Smooth muscle cell (in vitro differentiated cells): ENCODE data around the gene MAPK8. TPM values are rescaled to one million over a fixed set of nuclear protein-coding genes. Genes with fewer than 3 reads are reported as not detected.

Experiments used
- DNase-seq: peaks from one replicate; lab custom pipeline; 2025; ENCODE audit not compliant: unreplicated experiment; lab: John Stamatoyannopoulos, UW
- H2AFZ ChIP-seq: fragments of 200-600 bp; sonication (generic); 2 replicates; pipeline ENCODE4 v1.6.0; 2016; ENCODE audit warnings: antibody characterized with exemption, low read depth, mild to moderate bottlenecking
- H3F3A ChIP-seq: fragments of 200-600 bp; sonication (generic); 2 replicates; pipeline ENCODE4 v1.6.0; 2017; ENCODE audit warnings: antibody characterized with exemption, low read depth
- H3K27ac ChIP-seq: fragments of 200-600 bp; sonication (generic); 2 replicates; pipeline ENCODE4 v1.5.1; 2016; ENCODE audit warnings: low read depth, mild to moderate bottlenecking
- H3K27me3 ChIP-seq: fragments of 200-600 bp; sonication (generic); 2 replicates; pipeline ENCODE4 v1.6.1; 2016; ENCODE audit warnings: low read depth, mild to moderate bottlenecking
- H3K36me3 ChIP-seq: fragments of 200-600 bp; sonication (generic); 2 replicates; pipeline ENCODE4 v1.5.1; 2016; ENCODE audit warnings: low read depth
- H3K4me1 ChIP-seq: fragments of 200-600 bp; sonication (generic); 2 replicates; pipeline ENCODE4 v1.5.1; 2016; ENCODE audit warnings: low read depth
- H3K4me2 ChIP-seq: fragments of 200-600 bp; sonication (generic); 2 replicates; pipeline ENCODE4 v1.6.0; 2016; ENCODE audit warnings: mild to moderate bottlenecking
- H3K4me3 ChIP-seq: fragments of 200-600 bp; sonication (generic); 2 replicates; pipeline ENCODE4 v1.5.1; 2016; ENCODE audit warnings: mild to moderate bottlenecking
- H3K79me2 ChIP-seq: fragments of 200-600 bp; sonication (generic); 2 replicates; pipeline ENCODE4 v1.6.0; 2016; ENCODE audit warnings: low read depth, mild to moderate bottlenecking
- H3K9ac ChIP-seq: fragments of 200-600 bp; sonication (generic); 2 replicates; pipeline ENCODE4 v1.6.0; 2016; ENCODE audit warnings: low read depth
- H3K9me3 ChIP-seq: fragments of 200-600 bp; sonication (generic); replicated peaks from 2 replicates; pipeline ENCODE4 v1.5.1; 2016; ENCODE audit warnings: low read depth
- H4K20me1 ChIP-seq: fragments of 200-600 bp; sonication (generic); 2 replicates; pipeline ENCODE4 v1.6.0; 2016; ENCODE audit warnings: low read depth
- WGBS: methylation state at CpG from one replicate; pipeline ENCODE4 v1.1.7; 2016; ENCODE audit warnings: low lambda C conversion rate; 5-methylcytosine and 5-hydroxymethylcytosine counted together
- polyA plus RNA-seq: library from polyadenylated mRNA; unstranded; fragments of >200 nt; fragmentation: Nextera tagmentation; extraction: Ambion mirVana; gene quantifications from 2 replicates; pipeline ENCODE4 v1.2.1, GENCODE V29; 2016
- total RNA-seq: library from RNA; depleted of rRNA; stranded (reverse); fragments of >200 nt; gene quantifications from 2 replicates; pipeline ENCODE4 v1.2.3, GENCODE V29; 2014
- TF ChIP-seq, protein P1 (sequence below): fragments of 200-600 bp; sonication (generic); IDR thresholded peaks from 2 replicates; pipeline ENCODE4 v1.5.1; 2017; ENCODE audit warnings: borderline replicate concordance, mild to moderate bottlenecking, antibody characterized with exemption; ENCODE audit not compliant: insufficient read depth, poor library complexity, severe bottlenecking

The MAPK8 gene
- total and polyA plus RNA-seq, 2 experiments from 2014 or later, result 13.1 to 45.5 TPM

- H3K79me2 ChIP-seq, result no peaks in the 10 kb centered on the region
- no peaks in the 10 kb centered on the region for H3F3A ChIP-seq
- DNase-seq, result no peak
- H2AFZ ChIP-seq, result no peak overlapping the region
- H4K20me1 ChIP-seq, result no peaks in the 10 kb centered on the region
- peaks cover 18% of the 10 kb centered on the region for H3K36me3 ChIP-seq
- no peak overlapping the region for H3K4me2 ChIP-seq
- 100% methylated on average over 2 of the region's 2 CpGs for WGBS
- no peaks in the 10 kb centered on the region for H3K4me1 ChIP-seq
- no peaks in the 10 kb centered on the region for H3K27me3 ChIP-seq
- no peak overlapping the region for H3K27ac ChIP-seq
- peaks cover 6% of the 10 kb centered on the region for H3K9me3 ChIP-seq
- H3K9ac ChIP-seq, result no peak overlapping the region
- H3K4me3 ChIP-seq, result no peak overlapping the region
- TF ChIP-seq, protein P1, sequence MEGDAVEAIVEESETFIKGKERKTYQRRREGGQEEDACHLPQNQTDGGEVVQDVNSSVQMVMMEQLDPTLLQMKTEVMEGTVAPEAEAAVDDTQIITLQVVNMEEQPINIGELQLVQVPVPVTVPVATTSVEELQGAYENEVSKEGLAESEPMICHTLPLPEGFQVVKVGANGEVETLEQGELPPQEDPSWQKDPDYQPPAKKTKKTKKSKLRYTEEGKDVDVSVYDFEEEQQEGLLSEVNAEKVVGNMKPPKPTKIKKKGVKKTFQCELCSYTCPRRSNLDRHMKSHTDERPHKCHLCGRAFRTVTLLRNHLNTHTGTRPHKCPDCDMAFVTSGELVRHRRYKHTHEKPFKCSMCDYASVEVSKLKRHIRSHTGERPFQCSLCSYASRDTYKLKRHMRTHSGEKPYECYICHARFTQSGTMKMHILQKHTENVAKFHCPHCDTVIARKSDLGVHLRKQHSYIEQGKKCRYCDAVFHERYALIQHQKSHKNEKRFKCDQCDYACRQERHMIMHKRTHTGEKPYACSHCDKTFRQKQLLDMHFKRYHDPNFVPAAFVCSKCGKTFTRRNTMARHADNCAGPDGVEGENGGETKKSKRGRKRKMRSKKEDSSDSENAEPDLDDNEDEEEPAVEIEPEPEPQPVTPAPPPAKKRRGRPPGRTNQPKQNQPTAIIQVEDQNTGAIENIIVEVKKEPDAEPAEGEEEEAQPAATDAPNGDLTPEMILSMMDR, result no peak
These were observed 105.0 kb downstream of the MAPK8 start for GRCh38 chr10:48411510-48411909.

DNA sequence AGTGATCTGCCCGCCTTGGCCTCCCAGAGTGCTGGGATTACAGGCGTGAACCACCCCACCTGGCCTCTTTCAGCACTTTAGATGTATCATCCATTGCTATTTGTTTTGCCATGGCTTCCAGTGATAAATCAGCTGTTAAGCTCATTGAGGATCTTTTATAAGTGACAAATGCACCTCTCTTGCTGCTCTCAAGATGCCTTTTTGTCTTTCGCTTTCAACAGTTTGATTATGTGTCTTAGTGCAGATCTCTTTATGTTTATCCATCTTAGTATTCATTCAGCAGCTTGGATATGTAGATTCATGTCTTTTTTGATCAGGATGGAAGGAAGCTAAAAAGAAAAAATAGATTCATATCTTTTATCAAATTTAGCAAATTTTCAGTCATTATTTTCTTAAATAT, 105.6 kb downstream of the MAPK8 start:
- no peaks in the 10 kb centered on the region for H3K4me1 ChIP-seq

GRCh38 chr10:48412933-48413332, 106.5 kb downstream of the MAPK8 start:
- Histone ChIP-seq H3F3A (no peaks in the 10 kb centered on the region), H3K79me2 (no peaks in the 10 kb centered on the region), H3K4me2 (no peak overlapping the region), H3K4me3 (no peak overlapping the region), H3K36me3 (peaks cover 18% of the 10 kb centered on the region), H2AFZ (no peak overlapping the region), H3K9me3 (peaks cover 6% of the 10 kb centered on the region), H3K27ac (no peak overlapping the region), H3K9ac (no peak overlapping the region), H3K27me3 (no peaks in the 10 kb centered on the region), H3K4me1 (no peaks in the 10 kb centered on the region), H4K20me1 (peaks cover 1% of the 10 kb centered on the region)
- DNase-seq, result no peak
- WGBS, result 98% methylated on average over 4 of the region's 4 CpGs
- TF ChIP-seq, protein P1, result no peak

More for the DNA sequence above, 105.6 kb downstream of the MAPK8 start:
- Histone ChIP-seq H2AFZ (no peak overlapping the region), H3K27ac (no peak overlapping the region), H3K9me3 (peaks cover 6% of the 10 kb centered on the region), H3K9ac (no peak overlapping the region), H4K20me1 (no peaks in the 10 kb centered on the region), H3K4me3 (no peak overlapping the region), H3K36me3 (peaks cover 18% of the 10 kb centered on the region), H3K4me2 (no peak overlapping the region), H3K79me2 (no peaks in the 10 kb centered on the region), H3F3A (no peaks in the 10 kb centered on the region), H3K27me3 (no peaks in the 10 kb centered on the region)
- WGBS, result 100% methylated on average over 3 of the region's 3 CpGs
- DNase-seq, result no peak
- TF ChIP-seq, protein P1, result no peak

DNA sequence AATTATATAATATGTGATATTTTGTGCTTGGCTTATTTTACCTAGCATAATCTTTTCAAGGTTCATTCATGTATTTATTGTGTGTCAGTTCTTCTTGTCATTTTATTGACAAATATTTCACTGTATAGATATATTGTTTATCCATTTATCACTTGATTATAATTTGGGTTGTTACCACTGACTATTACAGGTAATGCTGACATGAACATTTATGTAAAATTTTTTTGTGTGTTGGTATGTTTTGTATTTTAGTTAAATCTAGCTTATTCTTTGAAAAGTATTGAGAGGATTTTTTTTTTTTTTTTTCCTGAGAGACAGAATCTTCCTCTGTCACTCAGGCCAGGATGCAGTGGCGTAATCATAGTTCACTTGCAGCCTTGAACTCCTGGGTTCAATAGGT, 107.7 kb downstream of the MAPK8 start:
- no peak overlapping the region for H2AFZ ChIP-seq
- no peak overlapping the region for H3K27ac ChIP-seq
- H3K4me3 ChIP-seq, result no peak overlapping the region
- H3K79me2 ChIP-seq, result no peaks in the 10 kb centered on the region
- H3F3A ChIP-seq, result no peaks in the 10 kb centered on the region
- TF ChIP-seq, protein P1, result no peak
- H3K9me3 ChIP-seq, result peaks cover 6% of the 10 kb centered on the region
- no peaks in the 10 kb centered on the region for H3K4me1 ChIP-seq
- no peak overlapping the region for H3K4me2 ChIP-seq
- DNase-seq, result no peak
- 100% methylated on average over 1 of the region's 1 CpG for WGBS
- peaks cover 5% of the 10 kb centered on the region for H4K20me1 ChIP-seq
- H3K36me3 ChIP-seq, result peaks cover 18% of the 10 kb centered on the region
- H3K9ac ChIP-seq, result no peak overlapping the region
- H3K27me3 ChIP-seq, result no peaks in the 10 kb centered on the region
